DOHH2 (cell line): ENCODE measurements around the gene PPP1R15A.

Source experiments
- H3F3A ChIP-seq: fragments of 200-600 bp; sonication (generic), shearing (Covaris generic); 2 replicates; pipeline ENCODE4 v1.6.0; 2016; ENCODE audit warnings: antibody characterized with exemption, mild to moderate bottlenecking; ENCODE audit not compliant: control insufficient read depth, insufficient read depth
- H3K27ac ChIP-seq: fragments of 200-600 bp; sonication (generic); 2 replicates; pipeline ENCODE4 v1.5.1; 2014; ENCODE audit warnings: low read depth, mild to moderate bottlenecking, low read length, moderate library complexity
- H3K27me3 ChIP-seq: fragments of 200-600 bp; sonication (generic); 2 replicates; pipeline ENCODE4 v1.6.1; 2014; ENCODE audit warnings: mild to moderate bottlenecking, low read length, mixed read lengths; ENCODE audit not compliant: control insufficient read depth
- H3K36me3 ChIP-seq: fragments of 200-600 bp; sonication (generic); 2 replicates; pipeline ENCODE4 v1.6.1; 2014; ENCODE audit warnings: mild to moderate bottlenecking, low read length, moderate library complexity, mixed read lengths; ENCODE audit not compliant: control insufficient read depth
- H3K4me1 ChIP-seq: fragments of 200-600 bp; sonication (generic); 2 replicates; pipeline ENCODE4 v1.6.1; 2014; ENCODE audit warnings: mild to moderate bottlenecking, low read length, mixed read lengths; ENCODE audit not compliant: control insufficient read depth
- H3K4me2 ChIP-seq: fragments of 200-600 bp; sonication (generic); 2 replicates; pipeline ENCODE4 v1.6.0; 2014; ENCODE audit warnings: mild to moderate bottlenecking, low read length, moderate library complexity
- H3K4me3 ChIP-seq: fragments of 200-600 bp; sonication (generic); 2 replicates; pipeline ENCODE4 v1.5.1; 2014; ENCODE audit warnings: mild to moderate bottlenecking, low read length, mixed read lengths
- H3K79me2 ChIP-seq: fragments of 200-600 bp; sonication (generic); 2 replicates; pipeline ENCODE4 v1.6.1; 2014; ENCODE audit warnings: mild to moderate bottlenecking, low read length, mixed read lengths; ENCODE audit not compliant: control insufficient read depth
- H3K9me2 ChIP-seq: fragments of 200-600 bp; sonication (generic); replicated peaks from 2 replicates; pipeline ENCODE4 v1.6.1; 2014; ENCODE audit warnings: mild to moderate bottlenecking, low read length, mixed read lengths; ENCODE audit not compliant: control insufficient read depth
- H3K9me3 ChIP-seq: fragments of 200-600 bp; sonication (generic); 2 replicates; pipeline ENCODE4 v1.6.1; 2014; ENCODE audit warnings: antibody characterized with exemption, low read length, mixed read lengths; ENCODE audit not compliant: control insufficient read depth, insufficient read depth
- H4K20me1 ChIP-seq: fragments of 200-600 bp; sonication (generic); 2 replicates; pipeline ENCODE4 v1.6.0; 2014; ENCODE audit warnings: low read depth, mild to moderate bottlenecking, antibody characterized with exemption, low read length, moderate library complexity; ENCODE audit not compliant: control insufficient read depth, insufficient read depth
- CTCF ChIP-seq: fragments of 200-600 bp; sonication (generic); IDR thresholded peaks from one replicate; pipeline ENCODE4 v1.5.1; 2014; ENCODE audit warnings: antibody characterized with exemption, mild to moderate bottlenecking, low read depth, low read length; ENCODE audit not compliant: poor library complexity, severe bottlenecking
- EZH2phosphoT487 ChIP-seq: fragments of 200-600 bp; sonication (generic); IDR thresholded peaks from 2 replicates; pipeline ENCODE4 v1.6.1; 2017; ENCODE audit warnings: borderline replicate concordance, mild to moderate bottlenecking, antibody characterized with exemption, low read length, moderate library complexity, mixed read lengths

The PPP1R15A gene

DNA sequence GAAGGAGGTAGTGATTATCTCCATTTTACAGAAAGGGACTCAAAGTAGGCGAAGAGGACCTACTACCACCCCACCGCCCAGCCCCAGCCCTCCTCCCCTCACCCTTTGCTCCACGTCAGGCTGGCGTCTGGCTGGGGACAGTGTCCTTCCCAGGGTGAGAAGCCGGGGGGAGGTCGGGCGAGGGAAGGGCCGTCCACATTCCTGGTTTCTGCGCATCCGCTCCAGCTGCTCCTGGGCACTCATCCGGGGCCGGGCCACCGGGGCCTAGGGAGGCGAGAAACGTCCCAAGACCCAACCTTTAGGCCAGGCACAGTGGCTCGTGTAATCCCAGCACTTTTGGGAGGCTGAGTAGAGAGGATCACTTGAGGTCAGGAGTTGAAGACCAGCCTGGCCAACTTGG lies 31.2 kb upstream of the PPP1R15A start:
- Histone ChIP-seq H3K4me2 (no peak overlapping the region), H3K4me3 (no peak overlapping the region), H3K27me3 (no peaks in the 10 kb centered on the region), H3K79me2 (no peaks in the 10 kb centered on the region), H3K27ac (no peak overlapping the region), H3K9me3 (no peaks in the 10 kb centered on the region), H3F3A (peaks cover 7% of the 10 kb centered on the region), H3K9me2 (no peaks in the 10 kb centered on the region), H3K36me3 (no peaks in the 10 kb centered on the region), H3K4me1 (peaks cover 16% of the 10 kb centered on the region), H4K20me1 (no peaks in the 10 kb centered on the region)
- TF ChIP-seq EZH2phosphoT487 = no peak
- TF ChIP-seq CTCF = no peak

GRCh38 chr19:48841571-48841970 lies 30.6 kb upstream of the PPP1R15A start:
- H3K4me1 ChIP-seq = peaks cover 10% of the 10 kb centered on the region
- TF ChIP-seq CTCF (no peak), EZH2phosphoT487 (no peak)
- no peaks in the 10 kb centered on the region for H3K9me2 ChIP-seq
- no peaks in the 10 kb centered on the region for H3K27me3 ChIP-seq
- no peak overlapping the region for H3K27ac ChIP-seq
- H3K36me3 ChIP-seq = no peaks in the 10 kb centered on the region
- H3K4me3 ChIP-seq = no peak overlapping the region
- no peaks in the 10 kb centered on the region for H4K20me1 ChIP-seq
- peaks cover 7% of the 10 kb centered on the region for H3F3A ChIP-seq
- H3K4me2 ChIP-seq = no peak overlapping the region
- no peaks in the 10 kb centered on the region for H3K79me2 ChIP-seq
- no peaks in the 10 kb centered on the region for H3K9me3 ChIP-seq

- no peaks in the 10 kb centered on the region for H3K36me3 ChIP-seq
- H3K4me2 ChIP-seq = no peak overlapping the region
- H3K27ac ChIP-seq = no peak overlapping the region
- H3K27me3 ChIP-seq = no peaks in the 10 kb centered on the region
- no peaks in the 10 kb centered on the region for H3K79me2 ChIP-seq
- H4K20me1 ChIP-seq = no peaks in the 10 kb centered on the region
- H3K9me2 ChIP-seq = no peaks in the 10 kb centered on the region
- no peaks in the 10 kb centered on the region for H3K9me3 ChIP-seq
- peaks cover 7% of the 10 kb centered on the region for H3F3A ChIP-seq
- peak; percentile 97 for TF ChIP-seq CTCF
- TF ChIP-seq EZH2phosphoT487 = no peak
- no peak overlapping the region for H3K4me3 ChIP-seq
- no peaks in the 10 kb centered on the region for H3K4me1 ChIP-seq
Observed at GRCh38 chr19:48842789-48843162, 29.4 kb upstream of the PPP1R15A start.

DNA sequence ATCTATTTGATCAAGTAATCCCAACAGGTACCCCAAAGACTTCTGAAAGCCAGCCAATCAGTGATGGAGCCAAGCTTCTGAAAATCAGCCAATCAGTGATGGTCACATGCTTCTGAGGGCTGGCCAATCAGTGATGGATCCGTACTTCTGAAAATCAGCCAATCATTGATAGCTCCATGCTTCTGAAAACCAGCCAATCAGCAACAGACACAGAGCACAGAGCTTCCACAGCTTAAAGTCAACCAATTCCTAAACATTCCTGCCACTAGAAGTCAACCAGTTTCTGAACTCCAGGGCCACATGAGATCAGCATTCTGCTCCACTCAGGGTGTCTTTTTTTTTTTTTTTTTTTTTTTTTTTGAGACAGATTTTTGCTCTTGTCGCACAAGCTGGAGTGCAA lies 27.7 kb upstream of the PPP1R15A start:
- Histone ChIP-seq H3K27ac (no peak overlapping the region), H3K4me1 (no peaks in the 10 kb centered on the region), H3K9me2 (no peaks in the 10 kb centered on the region), H3K27me3 (no peaks in the 10 kb centered on the region), H3K9me3 (no peaks in the 10 kb centered on the region), H3K36me3 (no peaks in the 10 kb centered on the region), H3K4me2 (no peak overlapping the region), H4K20me1 (no peaks in the 10 kb centered on the region), H3K79me2 (no peaks in the 10 kb centered on the region), H3K4me3 (no peak overlapping the region), H3F3A (no peaks in the 10 kb centered on the region)
- TF ChIP-seq CTCF = no peak
- no peak for TF ChIP-seq EZH2phosphoT487
